WTC11 (cell line): ENCODE results near the gene OBP2B. TPM values are rescaled to one million over a fixed set of nuclear protein-coding genes. Genes with fewer than 3 reads are reported as not detected.

Experiments
- ATAC-seq: fragments of 200-7000 bp; cut with Tn5 transposase; 2 replicates; pipeline ENCODE4 v1.10.0; 2021; ENCODE audit warnings: mild to moderate bottlenecking, moderate library complexity
- CTCF ChIA-PET: fragments of 300-600 bp; sonication (Branson Sonifier 250); formaldehyde crosslinking; loops from one replicate; lab custom pipeline; 2021; ENCODE audit warnings: antibody characterized with exemption; lab: Charles Lee
- POLR2A ChIA-PET: fragments of 350-600 bp; sonication (Branson Sonifier 250); formaldehyde crosslinking; loops from one replicate; lab custom pipeline; 2021; ENCODE audit warnings: antibody characterized with exemption; lab: Charles Lee
- DNase-seq: peaks from one replicate; pipeline ENCODE4 v3.0.0; 2021; ENCODE audit warnings: low spot score
- H3K27ac Mint-ChIP-seq: 2 replicates; pipeline ENCODE4 v1.8.0; 2021; ENCODE audit warnings: mixed read lengths
- H3K27me3 Mint-ChIP-seq: 2 replicates; pipeline ENCODE4 v1.8.0; 2021; ENCODE audit warnings: low read depth, mild to moderate bottlenecking, moderate library complexity, mixed read lengths
- H3K36me3 Mint-ChIP-seq: 2 replicates; pipeline ENCODE4 v1.8.0; 2021; ENCODE audit warnings: mixed read lengths
- H3K4me1 Mint-ChIP-seq: 2 replicates; pipeline ENCODE4 v1.8.0; 2022; ENCODE audit warnings: mixed read lengths
- H3K4me3 Mint-ChIP-seq: 2 replicates; pipeline ENCODE4 v1.8.0; 2021; ENCODE audit warnings: mild to moderate bottlenecking, moderate library complexity, mixed read lengths
- H3K9me3 Mint-ChIP-seq: 2 replicates; pipeline ENCODE4 v1.8.0; 2021; ENCODE audit warnings: mixed read lengths
- AFF4 ChIP-seq: sonication (generic); formaldehyde crosslinking; IDR thresholded peaks from 2 replicates; pipeline ENCODE4 v1.8.1; 2023; ENCODE audit warnings: mild to moderate bottlenecking, missing genetic modification reagents, borderline replicate concordance
- ATF2 ChIP-seq: sonication (generic); formaldehyde crosslinking; IDR thresholded peaks from 2 replicates; pipeline ENCODE4 v1.8.1; 2022; ENCODE audit warnings: low read depth, missing genetic modification reagents, borderline replicate concordance
- CDX4 ChIP-seq: fragments of 250-450 bp; sonication (Bioruptor Pico); IDR thresholded peaks from 2 replicates; pipeline ENCODE4 v1.9.0; 2021; ENCODE audit warnings: moderate library complexity, mild to moderate bottlenecking, inconsistent platforms, borderline replicate concordance
- E2F1 ChIP-seq: sonication (generic); formaldehyde crosslinking; IDR thresholded peaks from 2 replicates; pipeline ENCODE4 v1.8.0; 2022; ENCODE audit warnings: mild to moderate bottlenecking, missing genetic modification reagents
- E2F4 ChIP-seq: sonication (generic); formaldehyde crosslinking; IDR thresholded peaks from 2 replicates; pipeline ENCODE4 v1.8.1; 2022; ENCODE audit warnings: low read depth, mild to moderate bottlenecking, moderate library complexity, missing genetic modification reagents, borderline replicate concordance
- FOXP1 ChIP-seq: sonication (generic); formaldehyde crosslinking; IDR thresholded peaks from 2 replicates; pipeline ENCODE4 v1.8.0; 2022; ENCODE audit warnings: missing genetic modification reagents, mild to moderate bottlenecking, moderate library complexity, borderline replicate concordance
- KAT7 ChIP-seq: sonication (generic); formaldehyde crosslinking; IDR thresholded peaks from 2 replicates; pipeline ENCODE4 v1.8.1; 2023; ENCODE audit warnings: missing genetic modification reagents, mild to moderate bottlenecking, borderline replicate concordance
- MAX ChIP-seq: sonication (generic); formaldehyde crosslinking; IDR thresholded peaks from 2 replicates; pipeline ENCODE4 v1.8.0; 2022; ENCODE audit warnings: mild to moderate bottlenecking, missing genetic modification reagents
- NFE2L1 ChIP-seq: sonication (generic); formaldehyde crosslinking; IDR thresholded peaks from 2 replicates; pipeline ENCODE4 v1.8.1; 2023; ENCODE audit warnings: missing genetic modification reagents
- NR2C2 ChIP-seq: sonication (generic); formaldehyde crosslinking; IDR thresholded peaks from 2 replicates; pipeline ENCODE4 v1.8.0; 2022; ENCODE audit warnings: mild to moderate bottlenecking, missing genetic modification reagents
- STAT6 ChIP-seq: sonication (generic); formaldehyde crosslinking; conservative IDR thresholded peaks from 2 replicates; pipeline ENCODE4 v1.8.1; 2023; ENCODE audit warnings: mild to moderate bottlenecking, low read depth, missing genetic modification reagents, moderate library complexity
- TEAD1 ChIP-seq: sonication (generic); formaldehyde crosslinking; IDR thresholded peaks from 2 replicates; pipeline ENCODE4 v1.8.0; 2022; ENCODE audit warnings: mild to moderate bottlenecking, missing genetic modification reagents
- TP53 ChIP-seq: sonication (generic); formaldehyde crosslinking; IDR thresholded peaks from 2 replicates; pipeline ENCODE4 v1.8.1; 2023; ENCODE audit warnings: mild to moderate bottlenecking, missing genetic modification reagents
- ZMAT4 ChIP-seq: fragments of 250-450 bp; sonication (Bioruptor Pico); IDR thresholded peaks from 2 replicates; pipeline ENCODE4 v1.9.0; 2021; ENCODE audit warnings: mild to moderate bottlenecking
- ZNF317 ChIP-seq: sonication (generic); formaldehyde crosslinking; IDR thresholded peaks from 2 replicates; pipeline ENCODE4 v1.8.1; 2023; ENCODE audit warnings: low read depth, mild to moderate bottlenecking, moderate library complexity, missing genetic modification reagents, borderline replicate concordance
- ZNF423 ChIP-seq: fragments of 250-450 bp; sonication (Bioruptor Pico); IDR thresholded peaks from 2 replicates; pipeline ENCODE4 v2.1.2; 2022; ENCODE audit warnings: mild to moderate bottlenecking, moderate library complexity
- ZNF671 ChIP-seq: fragments of 250-450 bp; sonication (Bioruptor Pico); IDR thresholded peaks from 2 replicates; pipeline ENCODE4 v1.8.0; 2021; ENCODE audit warnings: mild to moderate bottlenecking
- total RNA-seq: library from RNA; stranded (reverse); gene quantifications from 3 replicates; pipeline ENCODE4 v1.2.3, GENCODE V29; 2021

OBP2B gene
- total RNA-seq, 1 experiment from 2014 or later = not detected

GRCh38 chr9:133195029-133195428, 14.0 kb downstream of the OBP2B start:
- ATAC-seq = no peak
- POLR2A ChIA-PET = no interaction called here
- CTCF ChIA-PET = interaction anchor here (0.7 kb wide), 1 partner anchor 147 kb away, joined by 4 read pairs; no protein-coding TSS in a partner anchor

GRCh38 chr9:133194597-133194996, 14.5 kb downstream of the OBP2B start:
- Mint-ChIP-seq H3K27me3 (peaks cover 40% of the 10 kb centered on the region), H3K36me3 (no peaks in the 10 kb centered on the region), H3K27ac (no peak overlapping the region), H3K4me3 (no peak overlapping the region), H3K9me3 (peaks cover 11% of the 10 kb centered on the region), H3K4me1 (no peaks in the 10 kb centered on the region; the same call in 1 of the 2 replicates)
- ChIA-PET POLR2A (no interaction called here), CTCF (interaction anchor here (0.7 to 1.0 kb wide), 2 partner anchors 9 to 147 kb away, joined by 4 read pairs; no protein-coding TSS in a partner anchor)
- DNase-seq = no peak
- ATAC-seq = no peak
- TF ChIP-seq MAX (CRISPR knock-in tag) (no peak), ZMAT4 (CRISPR knock-in tag) (no peak), STAT6 (CRISPR knock-in tag) (no peak), CDX4 (CRISPR knock-in tag) (no peak)

More at GRCh38 chr9:133195029-133195428, 14.0 kb downstream of the OBP2B start:
- no peak overlapping the region for H3K27ac Mint-ChIP-seq
- peaks cover 43% of the 10 kb centered on the region for H3K27me3 Mint-ChIP-seq
- no peak for DNase-seq
- H3K4me1 Mint-ChIP-seq = no peaks in the 10 kb centered on the region; the same call in 1 of the 2 replicates
- H3K36me3 Mint-ChIP-seq = no peaks in the 10 kb centered on the region
- no peak overlapping the region for H3K4me3 Mint-ChIP-seq
- peaks cover 11% of the 10 kb centered on the region for H3K9me3 Mint-ChIP-seq
- TF ChIP-seq TP53 (CRISPR knock-in tag) (no peak), NFE2L1 (CRISPR knock-in tag) (no peak), ZNF317 (CRISPR knock-in tag) (no peak), E2F1 (CRISPR knock-in tag) (no peak), NR2C2 (CRISPR knock-in tag) (no peak), E2F4 (CRISPR knock-in tag) (no peak), FOXP1 (CRISPR knock-in tag) (no peak), TEAD1 (CRISPR knock-in tag) (no peak), ZNF423 (CRISPR knock-in tag) (no peak), AFF4 (CRISPR knock-in tag) (no peak), KAT7 (no peak), ZNF671 (no peak), ATF2 (no peak)
